ENCODE measurements around the gene FIG4. TPM values are rescaled to one million over a fixed set of nuclear protein-coding genes. Genes with fewer than 3 reads are reported as not detected.
A peak's percentile ranks its signal among the peaks of the same experiment; 100 is the strongest.

The FIG4 gene
- total and polyA plus RNA-seq, 2 of the 13 experiments (the other 11 are each of a cell fraction or from before 2014, with no cell fraction given) = 5.5 to 7.9 TPM

DNA sequence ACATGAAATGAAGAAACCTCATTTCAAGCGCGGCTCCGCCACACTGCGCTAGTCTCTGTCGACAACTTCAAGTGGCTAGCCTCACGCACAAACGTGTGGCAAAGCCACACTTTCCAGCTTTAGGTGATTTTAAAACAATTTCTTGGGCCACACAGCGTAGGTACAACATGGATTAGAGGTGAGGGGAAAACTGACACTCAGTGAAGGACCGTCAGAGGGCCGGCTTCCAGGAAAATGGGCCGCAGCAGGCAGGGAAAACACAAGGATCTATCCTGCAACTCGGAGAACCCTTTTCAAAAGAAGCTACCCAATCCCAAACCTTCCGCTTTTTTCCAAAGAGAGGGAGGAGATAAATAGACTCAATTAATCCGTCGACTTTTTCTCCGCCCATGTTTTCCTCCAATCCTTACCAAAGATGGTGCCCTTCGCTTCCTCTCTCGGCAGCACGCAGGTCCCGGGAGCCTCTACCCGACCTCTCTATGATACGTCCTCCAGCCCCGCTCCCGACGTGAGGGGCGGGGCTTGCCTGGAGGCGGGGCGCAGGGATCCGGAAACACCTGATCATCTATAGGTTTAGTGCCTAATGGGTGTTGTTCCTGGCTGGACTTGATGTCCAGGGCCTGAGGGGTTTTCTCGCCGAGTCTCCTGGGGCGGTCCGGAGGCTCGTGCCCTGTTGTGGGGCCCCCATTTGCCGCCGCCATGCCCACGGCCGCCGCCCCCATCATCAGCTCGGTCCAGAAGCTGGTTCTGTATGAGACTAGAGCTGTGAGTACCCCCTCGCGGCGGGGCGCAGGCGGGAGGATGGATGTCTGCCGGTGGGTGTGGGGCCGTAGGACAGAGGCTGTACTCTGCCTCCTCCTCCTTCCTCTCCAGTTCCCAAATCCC, at the start of gene FIG4, which contains the start of gene AK9 (continued):
- TF ChIP-seq, protein P1, sequence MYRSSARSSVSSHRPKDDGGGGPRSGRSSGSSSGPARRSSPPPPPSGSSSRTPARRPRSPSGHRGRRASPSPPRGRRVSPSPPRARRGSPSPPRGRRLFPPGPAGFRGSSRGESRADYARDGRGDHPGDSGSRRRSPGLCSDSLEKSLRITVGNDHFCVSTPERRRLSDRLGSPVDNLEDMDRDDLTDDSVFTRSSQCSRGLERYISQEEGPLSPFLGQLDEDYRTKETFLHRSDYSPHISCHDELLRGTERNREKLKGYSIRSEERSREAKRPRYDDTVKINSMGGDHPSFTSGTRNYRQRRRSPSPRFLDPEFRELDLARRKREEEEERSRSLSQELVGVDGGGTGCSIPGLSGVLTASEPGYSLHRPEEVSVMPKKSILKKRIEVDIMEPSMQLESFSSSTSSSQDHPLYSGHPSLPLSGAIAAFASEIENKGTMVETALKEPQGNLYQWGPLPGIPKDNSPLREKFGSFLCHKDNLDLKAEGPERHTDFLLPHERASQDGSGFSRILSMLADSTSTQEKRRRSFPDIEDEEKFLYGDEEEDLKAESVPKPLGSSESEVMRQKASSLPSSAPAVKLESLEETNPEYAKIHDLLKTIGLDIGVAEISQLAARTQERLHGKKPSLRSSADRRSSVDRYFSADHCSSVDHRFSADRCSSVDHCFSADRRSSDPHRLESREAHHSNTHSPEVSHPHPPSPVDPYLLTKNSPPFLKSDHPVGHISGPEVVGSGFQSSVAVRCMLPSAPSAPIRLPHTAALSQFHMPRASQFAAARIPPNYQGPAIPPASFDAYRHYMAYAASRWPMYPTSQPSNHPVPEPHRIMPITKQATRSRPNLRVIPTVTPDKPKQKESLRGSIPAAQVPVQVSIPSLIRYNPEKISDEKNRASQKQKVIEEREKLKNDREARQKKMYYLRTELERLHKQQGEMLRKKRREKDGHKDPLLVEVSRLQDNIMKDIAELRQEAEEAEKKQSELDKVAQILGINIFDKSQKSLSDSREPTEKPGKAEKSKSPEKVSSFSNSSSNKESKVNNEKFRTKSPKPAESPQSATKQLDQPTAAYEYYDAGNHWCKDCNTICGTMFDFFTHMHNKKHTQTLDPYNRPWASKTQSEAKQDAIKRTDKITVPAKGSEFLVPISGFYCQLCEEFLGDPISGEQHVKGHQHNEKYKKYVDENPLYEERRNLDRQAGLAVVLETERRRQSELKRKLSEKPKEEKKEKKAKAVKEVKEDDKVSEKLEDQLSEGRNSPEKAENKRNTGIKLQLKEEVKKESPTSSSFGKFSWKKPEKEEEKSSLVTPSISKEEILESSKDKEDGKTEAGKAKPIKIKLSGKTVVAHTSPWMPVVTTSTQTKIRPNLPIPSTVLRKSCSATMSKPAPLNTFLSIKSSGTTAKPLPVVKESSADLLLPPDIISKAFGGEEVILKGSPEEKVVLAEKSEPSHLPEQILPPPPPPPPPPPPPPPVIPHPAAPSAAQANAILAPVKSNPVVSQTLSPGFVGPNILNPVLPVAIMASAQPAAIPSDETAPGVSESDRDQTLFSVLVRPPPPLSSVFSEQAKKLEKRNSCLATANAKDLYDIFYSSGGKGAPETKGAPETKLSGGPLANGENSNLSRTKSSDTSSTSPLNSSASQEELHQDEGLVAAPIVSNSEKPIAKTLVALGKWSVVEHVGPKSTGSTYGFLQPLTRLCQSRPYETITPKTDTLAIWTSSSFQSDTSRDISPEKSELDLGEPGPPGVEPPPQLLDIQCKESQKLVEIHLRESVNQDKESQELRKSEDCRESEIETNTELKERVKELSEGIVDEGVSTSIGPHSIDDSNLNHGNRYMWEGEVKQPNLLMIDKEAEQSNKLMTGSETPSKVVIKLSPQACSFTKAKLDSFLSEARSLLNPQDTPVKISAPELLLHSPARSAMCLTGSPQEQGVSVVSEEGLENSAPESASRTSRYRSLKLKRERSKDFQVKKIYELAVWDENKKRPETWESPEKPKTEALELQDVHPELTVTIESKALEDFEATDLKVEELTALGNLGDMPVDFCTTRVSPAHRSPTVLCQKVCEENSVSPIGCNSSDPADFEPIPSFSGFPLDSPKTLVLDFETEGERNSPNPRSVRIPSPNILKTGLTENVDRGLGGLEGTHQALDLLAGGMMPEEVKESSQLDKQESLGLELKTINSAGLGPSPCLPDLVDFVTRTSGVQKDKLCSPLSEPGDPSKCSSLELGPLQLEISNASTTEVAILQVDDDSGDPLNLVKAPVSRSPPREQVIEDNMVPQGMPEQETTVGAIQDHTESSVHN (CRISPR knock-in tag; IDR thresholded peaks at IDR 0.05) = no peak
- TF ChIP-seq, protein P2, sequence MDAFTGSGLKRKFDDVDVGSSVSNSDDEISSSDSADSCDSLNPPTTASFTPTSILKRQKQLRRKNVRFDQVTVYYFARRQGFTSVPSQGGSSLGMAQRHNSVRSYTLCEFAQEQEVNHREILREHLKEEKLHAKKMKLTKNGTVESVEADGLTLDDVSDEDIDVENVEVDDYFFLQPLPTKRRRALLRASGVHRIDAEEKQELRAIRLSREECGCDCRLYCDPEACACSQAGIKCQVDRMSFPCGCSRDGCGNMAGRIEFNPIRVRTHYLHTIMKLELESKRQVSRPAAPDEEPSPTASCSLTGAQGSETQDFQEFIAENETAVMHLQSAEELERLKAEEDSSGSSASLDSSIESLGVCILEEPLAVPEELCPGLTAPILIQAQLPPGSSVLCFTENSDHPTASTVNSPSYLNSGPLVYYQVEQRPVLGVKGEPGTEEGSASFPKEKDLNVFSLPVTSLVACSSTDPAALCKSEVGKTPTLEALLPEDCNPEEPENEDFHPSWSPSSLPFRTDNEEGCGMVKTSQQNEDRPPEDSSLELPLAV (CRISPR knock-in tag; conservative IDR thresholded peaks at IDR 0.05; ENCODE audit: low read depth) = no peak
- no peak for TF ChIP-seq FOXP1 (IDR thresholded peaks at IDR 0.05)
- TF ChIP-seq FOXP1 (CRISPR knock-in tag; IDR thresholded peaks at IDR 0.05) = no peak
- TF ChIP-seq, protein P3, sequence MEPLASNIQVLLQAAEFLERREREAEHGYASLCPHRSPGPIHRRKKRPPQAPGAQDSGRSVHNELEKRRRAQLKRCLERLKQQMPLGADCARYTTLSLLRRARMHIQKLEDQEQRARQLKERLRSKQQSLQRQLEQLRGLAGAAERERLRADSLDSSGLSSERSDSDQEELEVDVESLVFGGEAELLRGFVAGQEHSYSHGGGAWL (CRISPR knock-in tag; IDR thresholded peaks at IDR 0.05) = no peak
- TF ChIP-seq, protein P4, sequence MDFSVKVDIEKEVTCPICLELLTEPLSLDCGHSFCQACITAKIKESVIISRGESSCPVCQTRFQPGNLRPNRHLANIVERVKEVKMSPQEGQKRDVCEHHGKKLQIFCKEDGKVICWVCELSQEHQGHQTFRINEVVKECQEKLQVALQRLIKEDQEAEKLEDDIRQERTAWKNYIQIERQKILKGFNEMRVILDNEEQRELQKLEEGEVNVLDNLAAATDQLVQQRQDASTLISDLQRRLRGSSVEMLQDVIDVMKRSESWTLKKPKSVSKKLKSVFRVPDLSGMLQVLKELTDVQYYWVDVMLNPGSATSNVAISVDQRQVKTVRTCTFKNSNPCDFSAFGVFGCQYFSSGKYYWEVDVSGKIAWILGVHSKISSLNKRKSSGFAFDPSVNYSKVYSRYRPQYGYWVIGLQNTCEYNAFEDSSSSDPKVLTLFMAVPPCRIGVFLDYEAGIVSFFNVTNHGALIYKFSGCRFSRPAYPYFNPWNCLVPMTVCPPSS (IDR thresholded peaks at IDR 0.05) = no peak
- TF ChIP-seq ZNF549 (CRISPR knock-in tag; IDR thresholded peaks at IDR 0.05) = no peak
- no peak for TF ChIP-seq ZNF234 (CRISPR knock-in tag; conservative IDR thresholded peaks at IDR 0.05)
- no peak for TF ChIP-seq ZNF879 (CRISPR knock-in tag; IDR thresholded peaks at IDR 0.05)
- TF ChIP-seq ZNF761 (CRISPR knock-in tag; conservative IDR thresholded peaks at IDR 0.05) = peak; percentile 56; the same call in 1 of the 2 replicates
- TF ChIP-seq RFX1 (IDR thresholded peaks at IDR 0.05) = no peak
- TF ChIP-seq KDM1A (CRISPR knock-in tag; IDR thresholded peaks at IDR 0.05) = 0 out of 2 replicates have a peak, but pooled peaks have one; percentile 14
- TF ChIP-seq NFYB (CRISPR knock-in tag; IDR thresholded peaks at IDR 0.05) = peak; percentile 26; the same call in 1 of the 2 replicates
- peak; percentile 39; the same call in 1 of the 2 replicates for TF ChIP-seq HES4 (CRISPR knock-in tag; IDR thresholded peaks at IDR 0.05; ENCODE audit: borderline replicate concordance)
- TF ChIP-seq, protein P5, sequence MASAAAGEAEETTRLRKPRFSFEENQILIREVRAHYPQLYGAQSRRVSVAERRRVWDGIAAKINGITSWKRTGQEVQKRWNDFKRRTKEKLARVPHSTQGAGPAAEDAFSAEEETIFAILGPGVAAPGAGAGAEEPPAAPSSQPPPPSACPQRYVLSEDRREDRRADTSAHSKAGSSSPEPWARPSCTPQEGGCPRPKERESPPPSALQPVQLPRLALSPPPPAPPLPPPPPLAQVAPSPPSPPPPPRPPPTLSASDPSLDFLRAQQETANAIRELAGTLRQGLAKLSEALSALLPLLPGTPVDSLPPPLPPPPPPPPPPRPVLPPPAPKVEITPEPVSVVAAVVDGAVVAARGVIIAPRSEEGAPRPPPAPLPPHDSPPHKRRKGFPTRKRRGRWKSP (CRISPR knock-in tag; IDR thresholded peaks at IDR 0.05) = peak; percentile 81
- no peak for TF ChIP-seq ZNF780A (CRISPR knock-in tag; IDR thresholded peaks at IDR 0.05)
- TF ChIP-seq ZC3H4 (CRISPR knock-in tag; IDR thresholded peaks at IDR 0.05; ENCODE audit: borderline replicate concordance) = no peak
- no peak for TF ChIP-seq NCOA1 (CRISPR knock-in tag; IDR thresholded peaks at IDR 0.05)

All from HepG2 (cell line).